HepG2 (cell line): ENCODE data around the gene ZFP28. TPM values are rescaled to one million over a fixed set of nuclear protein-coding genes. Genes with fewer than 3 reads are reported as not detected.
A peak's percentile ranks its signal among the peaks of the same experiment; 100 is the strongest.

Experiments used
- ARID3A ChIP-seq: IDR thresholded peaks from 2 replicates; pipeline ENCODE4 v1.6.1; 2012; ENCODE audit warnings: low read depth, low read length, improper control_type of control experiment
- ARNT2 ChIP-seq: sonication (generic); formaldehyde crosslinking; IDR thresholded peaks from 2 replicates; pipeline ENCODE4 v1.8.0; 2022; ENCODE audit warnings: mild to moderate bottlenecking, low read depth, missing genetic modification reagents, moderate library complexity
- BCL3 ChIP-seq: sonication (generic); formaldehyde crosslinking; IDR thresholded peaks from 2 replicates; pipeline ENCODE4 v1.5.1; 2020; ENCODE audit warnings: mild to moderate bottlenecking, missing genetic modification reagents, moderate library complexity
- BHLHE40 ChIP-seq: IDR thresholded peaks from 2 replicates; pipeline ENCODE4 v1.6.1; 2011; ENCODE audit warnings: low read length, improper control_type of control experiment
- CTCF ChIP-seq: sonication (generic); formaldehyde crosslinking; IDR thresholded peaks from 2 replicates; pipeline ENCODE4 v1.5.0; 2020; ENCODE audit warnings: mild to moderate bottlenecking, missing genetic modification reagents, moderate library complexity
- HOXA3 ChIP-seq: sonication (generic); formaldehyde crosslinking; IDR thresholded peaks from 2 replicates; pipeline ENCODE4 v1.5.0; 2020; ENCODE audit warnings: missing genetic modification reagents
- IKZF5 ChIP-seq: IDR thresholded peaks from 2 replicates; pipeline ENCODE4 v1.6.1; 2018; ENCODE audit warnings: missing genetic modification reagents, mild to moderate bottlenecking, missing compliant biosample characterization
- KLF12 ChIP-seq: sonication (generic); formaldehyde crosslinking; IDR thresholded peaks from 2 replicates; pipeline ENCODE4 v1.4.0; 2020; ENCODE audit warnings: missing genetic modification reagents, borderline replicate concordance
- SAP130 ChIP-seq: IDR thresholded peaks from 2 replicates; pipeline ENCODE4 v1.6.1; 2016; ENCODE audit warnings: low read depth
- SETDB1 ChIP-seq: sonication (generic); formaldehyde crosslinking; IDR thresholded peaks from 2 replicates; pipeline ENCODE4 v1.5.1; 2020; ENCODE audit warnings: missing genetic modification reagents, mild to moderate bottlenecking, borderline replicate concordance
- SMARCE1 ChIP-seq: fragments of 450-650 bp; IDR thresholded peaks from 2 replicates; pipeline ENCODE4 v1.6.1; 2017; ENCODE audit warnings: borderline replicate concordance
- SP4 ChIP-seq: sonication (generic); formaldehyde crosslinking; IDR thresholded peaks from 2 replicates; pipeline ENCODE4 v1.8.1; 2023; ENCODE audit warnings: mild to moderate bottlenecking, missing genetic modification reagents
- ZNF142 ChIP-seq: sonication (generic); formaldehyde crosslinking; IDR thresholded peaks from 2 replicates; pipeline ENCODE4 v1.4.0; 2020; ENCODE audit warnings: missing genetic modification reagents
- ZNF44 ChIP-seq: sonication (generic); formaldehyde crosslinking; IDR thresholded peaks from 2 replicates; pipeline ENCODE4 v1.5.1; 2020; ENCODE audit warnings: mild to moderate bottlenecking, missing genetic modification reagents
- ZNF441 ChIP-seq: sonication (generic); formaldehyde crosslinking; IDR thresholded peaks from 2 replicates; pipeline ENCODE4 v1.7.0; 2021; ENCODE audit warnings: missing genetic modification reagents, borderline replicate concordance
- ZNF546 ChIP-seq: sonication (generic); formaldehyde crosslinking; conservative IDR thresholded peaks from 2 replicates; pipeline ENCODE4 v1.8.1; 2023; ENCODE audit warnings: mild to moderate bottlenecking, missing genetic modification reagents
- ZNF563 ChIP-seq: sonication (generic); formaldehyde crosslinking; IDR thresholded peaks from 2 replicates; pipeline ENCODE4 v1.8.0; 2022; ENCODE audit warnings: mild to moderate bottlenecking, moderate library complexity, missing genetic modification reagents
- polyA plus RNA-seq, 8 experiments: library from polyadenylated mRNA; depleted of rRNA in 3 of 8; stranded (reverse) in 7 of 8; unstranded in 1 of 8; fragments of >200 nt; fragmentation: Illumina TruSeq in 4 of 8; extraction: Trizol in 4 of 8; gene quantifications; 2 replicates each; pipeline versions ENCODE4 v1.2.1 to v1.2.3, GENCODE V29; 2011 to 2016; ENCODE audit warnings: low read depth in 4 of 8, missing spikeins in 1 of 8, mixed read lengths in 1 of 8; ENCODE audit not compliant: insufficient read depth in 1 of 8
- total RNA-seq, 5 experiments: library from RNA; depleted of rRNA; stranded (reverse); fragments of >200 nt; fragmentation: Illumina TruSeq; extraction: Trizol; gene quantifications; 2 replicates each; pipeline ENCODE4 v1.2.3, GENCODE V29; 2016; ENCODE audit warnings: low read depth in 1 of 5

ZFP28 gene
- total and polyA plus RNA-seq, 2 of the 13 experiments (the other 11 are each of a cell fraction or from before 2014, with no cell fraction given), result not detected

GRCh38 chr19:56594783-56595547 lies 56.2 kb downstream of the ZFP28 start, which contains the start of gene ZNF71 (continued):
- TF ChIP-seq ZNF142 (CRISPR knock-in tag), result peak; percentile 76; the same call in 1 of the 2 replicates
- 0 out of 2 replicates have a peak, but pooled peaks have one; percentile 61 for TF ChIP-seq ARNT2 (CRISPR knock-in tag)
- 0 out of 2 replicates have a peak, but pooled peaks have one; percentile 56 for TF ChIP-seq ZNF44 (CRISPR knock-in tag)
- 0 out of 2 replicates have a peak, but pooled peaks have one; percentile 39 for TF ChIP-seq SP4 (CRISPR knock-in tag)
- TF ChIP-seq IKZF5 (CRISPR knock-in tag), result no peak
- peak; percentile 89 for TF ChIP-seq ZNF563
- TF ChIP-seq HOXA3, result peak; percentile 49
- peak; percentile 37; the same call in 1 of the 2 replicates for TF ChIP-seq ZNF546 (CRISPR knock-in tag)
- no peak for TF ChIP-seq ARID3A
- no peak for TF ChIP-seq BHLHE40
- TF ChIP-seq ZNF441, result peak; percentile 91
- no peak for TF ChIP-seq SETDB1
- peak; percentile 79 for TF ChIP-seq SAP130 (CRISPR knock-in tag)
- no peak; the same call in 1 of the 2 replicates for TF ChIP-seq CTCF (CRISPR knock-in tag)
- peak; percentile 42 for TF ChIP-seq KLF12 (CRISPR knock-in tag)
- no peak for TF ChIP-seq SMARCE1
- TF ChIP-seq BCL3, result peak; percentile 86
